ENCODE results near the gene GOLGA6L2. TPM values are rescaled to one million over a fixed set of nuclear protein-coding genes. Genes with fewer than 3 reads are reported as not detected.
"Not testable (repeated sequence)": the region's sequence is repeated elsewhere in the genome, so short reads cannot be mapped to it uniquely, and the experiment has no call there.

Gene GOLGA6L2
- total RNA-seq, 6 experiments from 2014 or later, result not detected

- TF ChIP-seq, protein P1, sequence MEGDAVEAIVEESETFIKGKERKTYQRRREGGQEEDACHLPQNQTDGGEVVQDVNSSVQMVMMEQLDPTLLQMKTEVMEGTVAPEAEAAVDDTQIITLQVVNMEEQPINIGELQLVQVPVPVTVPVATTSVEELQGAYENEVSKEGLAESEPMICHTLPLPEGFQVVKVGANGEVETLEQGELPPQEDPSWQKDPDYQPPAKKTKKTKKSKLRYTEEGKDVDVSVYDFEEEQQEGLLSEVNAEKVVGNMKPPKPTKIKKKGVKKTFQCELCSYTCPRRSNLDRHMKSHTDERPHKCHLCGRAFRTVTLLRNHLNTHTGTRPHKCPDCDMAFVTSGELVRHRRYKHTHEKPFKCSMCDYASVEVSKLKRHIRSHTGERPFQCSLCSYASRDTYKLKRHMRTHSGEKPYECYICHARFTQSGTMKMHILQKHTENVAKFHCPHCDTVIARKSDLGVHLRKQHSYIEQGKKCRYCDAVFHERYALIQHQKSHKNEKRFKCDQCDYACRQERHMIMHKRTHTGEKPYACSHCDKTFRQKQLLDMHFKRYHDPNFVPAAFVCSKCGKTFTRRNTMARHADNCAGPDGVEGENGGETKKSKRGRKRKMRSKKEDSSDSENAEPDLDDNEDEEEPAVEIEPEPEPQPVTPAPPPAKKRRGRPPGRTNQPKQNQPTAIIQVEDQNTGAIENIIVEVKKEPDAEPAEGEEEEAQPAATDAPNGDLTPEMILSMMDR (IDR thresholded peaks at IDR 0.05), result no peak
- Mint-ChIP-seq H3K27ac (no peak overlapping the region), H3K9me3 (peaks cover 14% of the 10 kb centered on the region; the same call in 1 of the 2 replicates)
These were observed 44.5 kb downstream of the GOLGA6L2 start for GRCh38 chr15:23402544-23402943.

DNA sequence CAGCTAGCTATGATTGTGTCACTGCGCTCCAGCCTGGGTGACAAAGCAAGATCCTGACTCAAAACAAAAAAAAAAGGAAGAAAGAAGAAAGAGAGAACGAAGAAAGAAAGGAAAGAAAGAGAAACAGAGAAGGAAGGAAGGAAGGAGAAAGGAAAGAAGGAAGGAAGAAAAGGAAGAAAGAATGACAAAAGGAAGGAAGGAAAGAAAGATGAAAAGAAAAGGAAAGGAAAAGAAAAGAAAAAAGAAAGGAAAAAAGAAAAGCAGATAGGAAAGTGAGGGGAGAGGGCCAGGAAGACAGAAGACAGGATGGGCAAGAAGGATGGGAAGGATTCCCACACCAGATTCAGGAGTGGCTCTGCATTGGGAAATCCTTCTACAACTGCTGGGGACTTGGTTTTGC lies 44.9 kb downstream of the GOLGA6L2 start:
- H3K9me3 Mint-ChIP-seq, result peaks cover 14% of the 10 kb centered on the region; the same call in 1 of the 2 replicates
- no peak for DNase-seq
- no peaks in the 10 kb centered on the region for H3K4me1 Mint-ChIP-seq (ENCODE audit: low read depth)
- no peaks in the 10 kb centered on the region for H3K36me3 Mint-ChIP-seq (ENCODE audit: low read depth)
- H3K4me3 Mint-ChIP-seq, result no peak overlapping the region
- TF ChIP-seq, protein P1 (IDR thresholded peaks at IDR 0.05), result no peak
- H3K27ac Mint-ChIP-seq, result no peak overlapping the region
- H3K27me3 Mint-ChIP-seq (ENCODE audit: insufficient read depth), result peaks cover under 1% of the 10 kb centered on the region

More at GRCh38 chr15:23402544-23402943, 44.5 kb downstream of the GOLGA6L2 start:
- Mint-ChIP-seq H3K27me3 (ENCODE audit: insufficient read depth) (peaks cover 2% of the 10 kb centered on the region; the same call in 1 of the 2 replicates), H3K36me3 (ENCODE audit: low read depth) (no peaks in the 10 kb centered on the region), H3K4me3 (no peak overlapping the region), H3K4me1 (ENCODE audit: low read depth) (no peaks in the 10 kb centered on the region)
- no peak for DNase-seq

DNA sequence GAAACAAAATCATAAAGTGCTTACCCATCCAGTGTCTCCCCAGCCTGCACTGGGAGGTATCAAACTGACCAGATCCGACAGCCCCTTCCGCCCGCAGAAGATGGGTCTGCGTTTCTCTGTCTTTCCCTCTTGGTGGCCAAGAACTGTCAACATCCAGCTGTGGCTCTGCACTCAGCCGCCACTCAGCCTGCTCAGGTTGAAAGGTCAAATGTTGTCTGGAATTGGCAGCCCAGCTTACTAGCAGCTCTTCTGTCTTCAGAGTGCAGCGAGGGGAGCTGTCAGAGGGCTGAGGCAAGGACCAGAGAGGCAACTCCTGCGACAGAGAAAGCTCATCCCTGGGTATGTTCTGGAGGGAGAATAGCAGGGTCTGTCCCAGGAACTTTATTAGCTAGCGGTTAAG lies 45.4 kb downstream of the GOLGA6L2 start:
- peaks cover 14% of the 10 kb centered on the region; the same call in 1 of the 2 replicates for H3K9me3 Mint-ChIP-seq
- no peaks in the 10 kb centered on the region; the same call in none of the 2 replicates for H3K27me3 Mint-ChIP-seq (ENCODE audit: insufficient read depth)
- TF ChIP-seq, protein P1 (IDR thresholded peaks at IDR 0.05), result no peak
- H3K4me1 Mint-ChIP-seq (ENCODE audit: low read depth), result no peaks in the 10 kb centered on the region
- H3K27ac Mint-ChIP-seq, result no peak overlapping the region
- H3K4me3 Mint-ChIP-seq, result no peak overlapping the region
- no peaks in the 10 kb centered on the region for H3K36me3 Mint-ChIP-seq (ENCODE audit: low read depth)
- DNase-seq, result no peak

DNA sequence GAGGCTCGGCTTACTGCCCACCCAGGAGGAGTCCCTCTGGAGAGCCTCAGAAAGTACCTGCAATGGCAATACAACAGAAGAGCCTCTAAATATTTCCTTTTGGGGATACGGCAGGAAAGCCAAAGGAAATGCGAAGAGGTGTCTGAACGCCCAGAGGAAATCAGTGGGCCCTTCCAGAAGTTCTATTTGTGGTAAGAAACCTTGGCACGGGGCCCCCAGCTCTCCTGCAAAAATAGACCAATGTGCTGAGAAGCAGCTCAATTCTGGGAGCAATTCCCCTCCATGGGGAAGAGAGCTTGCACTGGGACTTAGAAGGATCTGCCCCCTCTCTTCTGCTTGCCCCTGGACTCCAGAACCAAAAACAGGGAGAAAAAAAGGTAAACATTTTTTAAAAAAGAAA lies 47.8 kb downstream of the GOLGA6L2 start:
- DNase-seq; H3K27ac Mint-ChIP-seq; H3K36me3 Mint-ChIP-seq (ENCODE audit: low read depth); H3K27me3 Mint-ChIP-seq (ENCODE audit: insufficient read depth); H3K4me1 Mint-ChIP-seq (ENCODE audit: low read depth); H3K4me3 Mint-ChIP-seq: not testable (repeated sequence)
- H3K9me3 Mint-ChIP-seq, result peaks cover 14% of the 10 kb centered on the region; the same call in 1 of the 2 replicates

GRCh38 chr15:23398357-23398756 lies 48.7 kb downstream of the GOLGA6L2 start:
- peaks cover 14% of the 10 kb centered on the region; the same call in 1 of the 2 replicates for H3K9me3 Mint-ChIP-seq
- H3K4me1 Mint-ChIP-seq (ENCODE audit: low read depth); H3K27me3 Mint-ChIP-seq (ENCODE audit: insufficient read depth); H3K4me3 Mint-ChIP-seq; H3K36me3 Mint-ChIP-seq (ENCODE audit: low read depth); DNase-seq; H3K27ac Mint-ChIP-seq: not testable (repeated sequence)

DNA sequence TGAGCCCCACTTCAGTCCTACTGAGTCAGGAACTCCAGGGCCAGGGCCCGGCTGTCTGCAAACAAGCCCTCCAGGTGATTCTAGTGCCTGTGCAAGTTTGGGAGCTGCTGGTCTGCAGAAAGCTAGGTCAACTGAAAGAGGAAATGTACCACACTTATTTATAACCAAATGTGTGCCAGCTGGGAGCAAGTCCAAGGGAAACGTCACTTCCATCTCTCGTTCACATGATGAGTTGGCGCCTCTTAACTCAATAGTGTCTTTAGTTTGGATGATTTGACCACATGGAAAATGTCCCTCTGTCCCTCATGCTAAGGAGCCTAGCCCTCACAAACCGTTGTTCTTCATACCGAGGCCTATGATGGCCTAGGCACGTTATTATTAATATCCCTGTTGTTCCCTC lies 49.3 kb downstream of the GOLGA6L2 start:
- Mint-ChIP-seq H3K36me3 (ENCODE audit: low read depth) (no peaks in the 10 kb centered on the region), H3K27me3 (ENCODE audit: insufficient read depth) (no peaks in the 10 kb centered on the region; the same call in 1 of the 2 replicates), H3K9me3 (peaks cover 14% of the 10 kb centered on the region; the same call in 1 of the 2 replicates), H3K4me3 (no peak overlapping the region), H3K27ac (no peak overlapping the region), H3K4me1 (ENCODE audit: low read depth) (no peaks in the 10 kb centered on the region)
- TF ChIP-seq, protein P1 (IDR thresholded peaks at IDR 0.05), result no peak
- DNase-seq, result no peak
